ENCODE measurements around the gene BCL2L2. TPM values are rescaled to one million over a fixed set of nuclear protein-coding genes. Genes with fewer than 3 reads are reported as not detected.

Gene BCL2L2
- polyA plus RNA-seq, 1 donor (not counting 4 experiments of a cell fraction or from before 2014, with no cell fraction given): 33.9 TPM

DNA sequence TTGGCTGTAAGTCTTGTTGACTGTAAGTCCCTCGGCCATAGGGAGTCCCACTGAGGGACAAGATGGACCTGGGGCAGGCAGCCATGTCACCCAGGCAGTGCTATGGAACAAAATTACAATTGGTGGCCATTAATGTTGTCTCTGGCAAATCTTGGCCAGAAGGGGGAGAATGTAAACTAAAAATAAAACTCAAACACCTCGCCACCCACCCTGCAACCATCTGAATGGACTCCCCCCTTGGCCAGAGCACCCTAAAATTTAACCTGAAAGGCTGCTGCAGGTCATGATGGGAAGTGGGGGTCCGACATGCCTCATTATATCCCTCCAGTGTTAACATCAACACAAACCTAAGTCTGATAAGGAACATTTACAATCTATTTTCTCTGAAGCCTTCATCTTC lies 37.8 kb downstream of the BCL2L2 start:
- no peak overlapping the region for H2AFZ ChIP-seq (ENCODE audit: control insufficient read depth, low read length)
- H3K4me3 ChIP-seq (ENCODE audit: control insufficient read depth in 2 of 3, extremely low read depth in 1 of 3, insufficient read depth in 2 of 3, low read depth in 1 of 3, low read length in 3 of 3): no peak overlapping the region
- peaks cover 2% of the 10 kb centered on the region for H3K27me3 ChIP-seq (ENCODE audit: control insufficient read depth, extremely low read depth, insufficient read depth, low read length)
- no peak overlapping the region for H3K4me2 ChIP-seq (ENCODE audit: control insufficient read depth, extremely low read depth, insufficient read depth, low read depth, low read length)
- DNase-seq (ENCODE audit: low read depth, low spot score): no peak
- no peaks in the 10 kb centered on the region for H3K4me1 ChIP-seq (ENCODE audit: control insufficient read depth, extremely low read depth, insufficient read depth, low read length)
- H3K9me1 ChIP-seq (ENCODE audit: control insufficient read depth, extremely low read depth, insufficient read depth, low read length): no peaks in the 10 kb centered on the region
- no peak for TF ChIP-seq EZH2 (IDR thresholded peaks at IDR 0.05; ENCODE audit: low read length)
- TF ChIP-seq, protein P1, sequence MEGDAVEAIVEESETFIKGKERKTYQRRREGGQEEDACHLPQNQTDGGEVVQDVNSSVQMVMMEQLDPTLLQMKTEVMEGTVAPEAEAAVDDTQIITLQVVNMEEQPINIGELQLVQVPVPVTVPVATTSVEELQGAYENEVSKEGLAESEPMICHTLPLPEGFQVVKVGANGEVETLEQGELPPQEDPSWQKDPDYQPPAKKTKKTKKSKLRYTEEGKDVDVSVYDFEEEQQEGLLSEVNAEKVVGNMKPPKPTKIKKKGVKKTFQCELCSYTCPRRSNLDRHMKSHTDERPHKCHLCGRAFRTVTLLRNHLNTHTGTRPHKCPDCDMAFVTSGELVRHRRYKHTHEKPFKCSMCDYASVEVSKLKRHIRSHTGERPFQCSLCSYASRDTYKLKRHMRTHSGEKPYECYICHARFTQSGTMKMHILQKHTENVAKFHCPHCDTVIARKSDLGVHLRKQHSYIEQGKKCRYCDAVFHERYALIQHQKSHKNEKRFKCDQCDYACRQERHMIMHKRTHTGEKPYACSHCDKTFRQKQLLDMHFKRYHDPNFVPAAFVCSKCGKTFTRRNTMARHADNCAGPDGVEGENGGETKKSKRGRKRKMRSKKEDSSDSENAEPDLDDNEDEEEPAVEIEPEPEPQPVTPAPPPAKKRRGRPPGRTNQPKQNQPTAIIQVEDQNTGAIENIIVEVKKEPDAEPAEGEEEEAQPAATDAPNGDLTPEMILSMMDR (optimal IDR thresholded peaks at IDR 0.05 in 1 of 3, IDR thresholded peaks at IDR 0.05 in 1 of 3, conservative IDR thresholded peaks at IDR 0.05 in 1 of 3; ENCODE audit: extremely low read depth in 1 of 3, insufficient read depth in 2 of 3, low read length in 3 of 3): peak in 1 of 3 experiments; percentile 2
- H3K36me3 ChIP-seq (ENCODE audit: control insufficient read depth in 2 of 2, extremely low read depth in 1 of 2, insufficient read depth in 2 of 2, low read length in 2 of 2): no peaks in the 10 kb centered on the region
- no peaks in the 10 kb centered on the region for H3K79me2 ChIP-seq (ENCODE audit: control insufficient read depth, insufficient read depth, low read length)
- dilution Hi-C loops (cut with MboI; ENCODE audit: extremely low pct_ligation_motif_present, low sequenced_read_pairs): no loop called here
- H3K9ac ChIP-seq (ENCODE audit: control insufficient read depth, extremely low read depth, insufficient read depth, low read length): no peak overlapping the region
- H4K20me1 ChIP-seq (ENCODE audit: control insufficient read depth, extremely low read depth, insufficient read depth, low read length): no peaks in the 10 kb centered on the region
- H3K27ac ChIP-seq (ENCODE audit: control insufficient read depth, insufficient read depth, low read length): no peak overlapping the region
- no peak for FAIRE-seq
- H3K9me3 ChIP-seq (ENCODE audit: control insufficient read depth, low read depth, low read length): no peaks in the 10 kb centered on the region

DNA sequence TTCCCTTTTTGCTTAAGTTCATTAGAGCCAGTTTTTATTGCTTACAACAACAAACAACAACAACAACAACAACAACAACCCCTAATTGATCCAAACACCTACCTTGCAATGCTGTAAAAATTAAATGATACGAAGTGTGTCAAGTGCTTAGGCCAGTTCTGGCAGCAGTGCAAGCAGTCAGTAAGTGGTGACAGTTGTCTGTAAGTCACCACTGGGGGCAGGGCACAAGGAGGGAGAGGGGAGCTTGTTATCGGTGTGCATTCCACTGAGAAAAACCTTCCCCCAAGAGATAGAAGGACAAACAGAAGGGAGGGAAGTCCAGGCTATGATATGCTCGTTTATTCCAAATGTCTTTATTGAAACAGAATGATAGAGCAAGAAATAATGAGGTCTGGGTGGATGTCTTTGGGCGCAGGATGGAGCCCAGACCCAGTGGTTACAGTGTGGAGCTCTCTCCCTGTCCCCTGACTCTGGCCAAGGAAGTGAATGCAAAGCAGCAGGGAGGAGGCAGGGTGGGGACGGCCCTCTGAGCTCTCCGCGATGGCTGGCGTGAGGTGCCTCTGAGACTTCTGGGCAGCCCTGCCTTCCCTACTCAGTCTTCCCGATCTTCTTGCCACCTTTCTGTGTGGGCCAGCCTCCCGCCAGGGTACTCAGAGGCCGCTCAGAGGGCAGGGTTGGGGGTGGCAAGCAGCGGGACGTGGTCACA lies 39.5 kb downstream of the BCL2L2 start:
- Histone ChIP-seq H3K4me1 (ENCODE audit: control insufficient read depth, extremely low read depth, insufficient read depth, low read length) (no peaks in the 10 kb centered on the region), H3K4me2 (ENCODE audit: control insufficient read depth, extremely low read depth, insufficient read depth, low read depth, low read length) (no peak overlapping the region), H3K27me3 (ENCODE audit: control insufficient read depth, extremely low read depth, insufficient read depth, low read length) (peaks cover 6% of the 10 kb centered on the region), H3K9me3 (ENCODE audit: control insufficient read depth, low read depth, low read length) (no peaks in the 10 kb centered on the region), H3K36me3 (ENCODE audit: control insufficient read depth in 2 of 2, extremely low read depth in 1 of 2, insufficient read depth in 2 of 2, low read length in 2 of 2) (no peaks in the 10 kb centered on the region), H3K27ac (ENCODE audit: control insufficient read depth, insufficient read depth, low read length) (no peak overlapping the region), H3K79me2 (ENCODE audit: control insufficient read depth, insufficient read depth, low read length) (no peaks in the 10 kb centered on the region), H3K4me3 (ENCODE audit: control insufficient read depth in 2 of 3, extremely low read depth in 1 of 3, insufficient read depth in 2 of 3, low read depth in 1 of 3, low read length in 3 of 3) (no peak overlapping the region), H3K9ac (ENCODE audit: control insufficient read depth, extremely low read depth, insufficient read depth, low read length) (no peak overlapping the region), H4K20me1 (ENCODE audit: control insufficient read depth, extremely low read depth, insufficient read depth, low read length) (no peaks in the 10 kb centered on the region), H3K9me1 (ENCODE audit: control insufficient read depth, extremely low read depth, insufficient read depth, low read length) (no peaks in the 10 kb centered on the region), H2AFZ (ENCODE audit: control insufficient read depth, low read length) (no peak overlapping the region)
- no peak for TF ChIP-seq EZH2 (IDR thresholded peaks at IDR 0.05; ENCODE audit: low read length)
- TF ChIP-seq, protein P1 (optimal IDR thresholded peaks at IDR 0.05 in 1 of 3, IDR thresholded peaks at IDR 0.05 in 1 of 3, conservative IDR thresholded peaks at IDR 0.05 in 1 of 3; ENCODE audit: extremely low read depth in 1 of 3, insufficient read depth in 2 of 3, low read length in 3 of 3): no peak
- dilution Hi-C loops (cut with MboI; ENCODE audit: extremely low pct_ligation_motif_present, low sequenced_read_pairs): no loop called here
- FAIRE-seq (no peak), DNase-seq (ENCODE audit: low read depth, low spot score) (no peak)

All from keratinocyte (primary cell).